ENCODE data around the gene RNF183. TPM values are rescaled to one million over a fixed set of nuclear protein-coding genes. Genes with fewer than 3 reads are reported as not detected.
"Not testable (repeated sequence)": the region's sequence is repeated elsewhere in the genome, so short reads cannot be mapped to it uniquely, and the experiment has no call there.

Gene RNF183
- total and polyA plus RNA-seq, 2 donors from 2014 or later = 3.6 to 8.1 TPM

DNA sequence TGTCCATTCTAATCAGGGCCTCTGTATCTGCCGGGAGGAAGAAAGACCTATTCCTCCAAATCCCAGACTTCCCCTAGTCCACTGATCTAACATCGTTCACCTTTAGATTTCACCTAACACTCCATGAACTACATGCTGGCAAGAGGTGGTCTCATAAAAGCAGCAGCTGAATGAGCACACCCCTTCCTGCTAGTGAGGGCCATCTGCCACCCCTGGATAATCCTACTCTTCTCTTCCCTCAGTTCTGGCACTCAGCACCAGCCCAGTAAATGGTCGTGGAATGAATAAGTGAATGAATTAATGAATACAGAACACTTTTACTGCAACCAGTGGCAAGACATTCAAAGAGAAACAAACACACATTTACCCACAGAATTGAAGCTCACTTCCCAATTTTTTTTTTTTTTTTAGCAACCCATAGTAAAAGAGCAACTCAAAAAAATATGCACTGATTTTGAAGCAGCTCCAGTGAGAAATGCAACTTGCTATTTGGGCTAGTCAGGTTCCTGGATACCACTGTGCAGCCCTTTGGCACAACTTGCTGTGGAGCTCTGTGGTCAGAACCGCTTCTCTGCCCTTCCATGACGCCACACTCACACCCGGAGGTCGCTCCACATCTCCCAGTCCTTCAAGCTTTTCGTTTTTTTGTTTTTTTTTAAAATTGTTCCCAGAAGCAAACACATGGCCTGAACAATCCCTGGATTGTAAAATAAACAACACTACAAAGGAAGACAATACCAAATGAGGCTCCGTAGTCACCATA is 6.2 kb downstream of the RNF183 start:
- H3K27me3 ChIP-seq (ENCODE audit: control insufficient read depth, insufficient read depth, low read length) = no peaks in the 10 kb centered on the region
- H3K4me3 ChIP-seq (ENCODE audit: low read length in 3 of 3) = no peak overlapping the region
- intact Hi-C loops (cut with DNase I) = no loop called here
- H3K4me1 ChIP-seq (ENCODE audit: control insufficient read depth in 2 of 3, insufficient read depth in 2 of 3, low read depth in 1 of 3, low read length in 3 of 3) = no peaks in the 10 kb centered on the region
- H3K27ac ChIP-seq (ENCODE audit: low read depth in 2 of 2, low read length in 2 of 2) = no peak overlapping the region
- peaks cover 0 to 7% (median 3%) of the 10 kb centered on the region in 3 donors for H3K36me3 ChIP-seq (ENCODE audit: control insufficient read depth in 2 of 3, insufficient read depth in 3 of 3, low read length in 3 of 3)
- no peak for TF ChIP-seq CTCF (IDR thresholded peaks at IDR 0.05; ENCODE audit: borderline replicate concordance, extremely low read depth, insufficient read depth)
- no peaks in the 10 kb centered on the region for H3K9me3 ChIP-seq (ENCODE audit: control insufficient read depth in 2 of 3, insufficient read depth in 1 of 3, low read length in 3 of 3)
- H3K9ac ChIP-seq (ENCODE audit: low read length in 3 of 3) = no peak overlapping the region
- DNase-seq = no peak
- no peak for FAIRE-seq

DNA sequence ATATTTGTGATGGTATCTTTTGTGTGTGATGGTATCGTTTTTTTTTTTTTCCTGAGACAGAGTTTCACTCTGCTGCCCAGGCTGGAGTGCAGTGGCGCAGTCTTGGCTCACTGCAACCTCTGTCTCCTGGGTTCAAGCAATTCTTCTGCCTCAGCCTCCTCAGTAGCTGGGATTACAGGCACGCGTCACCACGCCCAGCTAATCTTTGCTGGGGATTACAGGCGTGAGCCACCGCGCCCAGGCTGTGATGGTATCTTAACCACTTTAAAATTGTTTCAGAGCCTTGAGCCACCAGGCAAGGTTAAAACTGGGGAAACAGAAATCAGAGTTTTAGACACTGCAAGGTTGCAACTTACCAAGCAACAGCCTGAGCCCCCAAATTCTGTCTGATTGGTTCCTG is 6.9 kb downstream of the RNF183 start:
- not testable (repeated sequence) for H3K9ac ChIP-seq (ENCODE audit: low read length in 3 of 3)

GRCh38 chr9:113293285-113293878 is 9.8 kb downstream of the RNF183 start:
- Histone ChIP-seq H3K27me3 (ENCODE audit: control insufficient read depth, insufficient read depth, low read length) (no peaks in the 10 kb centered on the region), H3K9me3 (ENCODE audit: control insufficient read depth in 2 of 3, insufficient read depth in 1 of 3, low read length in 3 of 3) (no peaks in the 10 kb centered on the region), H3K36me3 (ENCODE audit: control insufficient read depth in 2 of 3, insufficient read depth in 3 of 3, low read length in 3 of 3) (peaks cover 9 to 40% (median 23%) of the 10 kb centered on the region in 3 donors), H3K4me1 (ENCODE audit: control insufficient read depth in 2 of 3, insufficient read depth in 2 of 3, low read depth in 1 of 3, low read length in 3 of 3) (no peaks in the 10 kb centered on the region), H3K27ac (ENCODE audit: low read depth in 2 of 2, low read length in 2 of 2) (no peak overlapping the region), H3K9ac (ENCODE audit: low read length in 3 of 3) (no peak overlapping the region), H3K4me3 (ENCODE audit: low read length in 3 of 3) (no peak overlapping the region)
- no peak for TF ChIP-seq CTCF (IDR thresholded peaks at IDR 0.05; ENCODE audit: borderline replicate concordance, extremely low read depth, insufficient read depth)
- FAIRE-seq (no peak), DNase-seq (no peak)
- intact Hi-C loops (cut with DNase I) = no loop called here

More for the DNA sequence above, 6.9 kb downstream of the RNF183 start:
- FAIRE-seq; H3K4me3 ChIP-seq (ENCODE audit: low read length in 3 of 3); H3K4me1 ChIP-seq (ENCODE audit: control insufficient read depth in 2 of 3, insufficient read depth in 2 of 3, low read depth in 1 of 3, low read length in 3 of 3); DNase-seq; H3K27me3 ChIP-seq (ENCODE audit: control insufficient read depth, insufficient read depth, low read length); H3K27ac ChIP-seq (ENCODE audit: low read depth in 2 of 2, low read length in 2 of 2); intact Hi-C loops (cut with DNase I); H3K9me3 ChIP-seq (ENCODE audit: control insufficient read depth in 2 of 3, insufficient read depth in 1 of 3, low read length in 3 of 3): not testable (repeated sequence)
- H3K36me3 ChIP-seq (ENCODE audit: control insufficient read depth in 2 of 3, insufficient read depth in 3 of 3, low read length in 3 of 3) = peaks cover 0 to 13% (median 7%) of the 10 kb centered on the region in 3 donors

GRCh38 chr9:113290052-113290607 is 13.0 kb downstream of the RNF183 start:
- FAIRE-seq = no peak
- Histone ChIP-seq H3K9me3 (ENCODE audit: control insufficient read depth in 2 of 3, insufficient read depth in 1 of 3, low read length in 3 of 3) (no peaks in the 10 kb centered on the region), H3K4me3 (ENCODE audit: low read length in 3 of 3) (no peak overlapping the region), H3K9ac (ENCODE audit: low read length in 3 of 3) (no peak overlapping the region), H3K27me3 (ENCODE audit: control insufficient read depth, insufficient read depth, low read length) (no peaks in the 10 kb centered on the region), H3K36me3 (ENCODE audit: control insufficient read depth in 2 of 3, insufficient read depth in 3 of 3, low read length in 3 of 3) (peaks cover 15 to 65% (median 39%) of the 10 kb centered on the region in 3 donors), H3K27ac (ENCODE audit: low read depth in 2 of 2, low read length in 2 of 2) (no peak overlapping the region), H3K4me1 (ENCODE audit: control insufficient read depth in 2 of 3, insufficient read depth in 2 of 3, low read depth in 1 of 3, low read length in 3 of 3) (no peaks in the 10 kb centered on the region)
- TF ChIP-seq CTCF (IDR thresholded peaks at IDR 0.05; ENCODE audit: borderline replicate concordance, extremely low read depth, insufficient read depth) = no peak
- intact Hi-C loops (cut with DNase I) = no loop called here
- DNase-seq = no peak

All from kidney (tissue), 14 donors.